HG02943 (cell line): ENCODE measurements around the gene FBXO40.
"Not testable (repeated sequence)": the region's sequence is repeated elsewhere in the genome, so short reads cannot be mapped to it uniquely, and the experiment has no call there.

Experiments
- ATAC-seq: cut with Tn5 transposase; IDR thresholded peaks from one replicate; pipeline ENCODE4 v1.9.1; 2021; ENCODE audit warnings: mild to moderate bottlenecking, low read depth, moderate library complexity; ENCODE audit not compliant: unreplicated experiment

FBXO40 gene, protein sequence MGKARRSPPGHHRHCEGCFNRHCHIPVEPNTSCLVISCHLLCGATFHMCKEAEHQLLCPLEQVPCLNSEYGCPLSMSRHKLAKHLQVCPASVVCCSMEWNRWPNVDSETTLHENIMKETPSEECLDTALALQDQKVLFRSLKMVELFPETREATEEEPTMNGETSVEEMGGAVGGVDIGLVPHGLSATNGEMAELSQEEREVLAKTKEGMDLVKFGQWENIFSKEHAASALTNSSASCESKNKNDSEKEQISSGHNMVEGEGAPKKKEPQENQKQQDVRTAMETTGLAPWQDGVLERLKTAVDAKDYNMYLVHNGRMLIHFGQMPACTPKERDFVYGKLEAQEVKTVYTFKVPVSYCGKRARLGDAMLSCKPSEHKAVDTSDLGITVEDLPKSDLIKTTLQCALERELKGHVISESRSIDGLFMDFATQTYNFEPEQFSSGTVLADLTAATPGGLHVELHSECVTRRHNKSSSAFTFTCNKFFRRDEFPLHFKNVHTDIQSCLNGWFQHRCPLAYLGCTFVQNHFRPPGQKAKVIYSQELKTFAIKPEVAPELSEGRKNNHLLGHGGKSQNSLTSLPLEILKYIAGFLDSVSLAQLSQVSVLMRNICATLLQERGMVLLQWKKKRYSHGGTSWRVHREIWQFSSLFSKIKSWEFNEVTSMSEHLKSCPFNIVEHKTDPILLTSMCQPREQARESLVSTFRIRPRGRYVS

DNA sequence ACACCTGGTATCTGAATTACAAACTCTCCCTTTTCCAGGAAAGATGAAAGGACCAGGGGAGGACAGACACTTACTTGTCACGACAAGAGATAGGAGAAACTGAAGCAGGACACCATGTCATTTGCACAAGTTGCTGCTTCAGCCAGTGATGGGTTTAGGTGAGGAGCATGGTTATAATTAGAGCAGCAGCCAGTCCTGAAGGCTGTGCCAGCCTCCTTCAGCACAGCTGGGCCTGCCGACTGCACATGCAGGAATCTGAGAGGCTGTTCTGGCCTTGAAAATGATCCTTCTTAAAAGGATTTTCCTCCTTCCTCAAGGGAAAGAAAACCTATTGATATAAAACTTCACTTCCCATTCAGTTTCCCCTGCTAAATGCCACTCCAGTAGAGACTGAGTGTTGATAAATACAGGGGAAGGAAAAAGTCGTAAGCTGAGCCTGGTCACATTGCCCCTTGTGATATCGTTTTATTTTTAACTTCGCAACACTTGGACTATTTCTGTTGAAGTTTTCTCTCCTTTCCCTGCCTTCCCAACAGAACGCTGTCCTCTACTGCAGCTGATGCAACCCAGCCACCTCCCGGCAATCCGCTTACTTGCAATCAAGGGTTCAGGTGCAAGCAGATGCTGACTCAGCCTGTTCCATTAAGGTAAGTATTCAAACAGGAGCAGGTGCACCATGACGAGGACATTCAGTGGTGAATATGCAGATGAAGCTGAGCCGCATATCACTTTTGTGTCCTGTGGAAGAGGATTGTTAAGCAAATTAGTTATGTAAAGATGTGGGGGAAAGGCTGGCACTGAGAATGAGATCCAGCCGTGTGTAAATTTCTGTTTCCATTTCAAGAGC, at the start of gene FBXO40:
Gene FBXO40, plus strand, starts transcription at position 524 of the 847 bp plus-strand sequence. CDS start 27,197 bp downstream, outside the sequence.
- ATAC-seq: peak; percentile 84

- no peak for ATAC-seq
Observed at GRCh38 chr3:121545049-121545573, 48.1 kb upstream of the FBXO40 start.

DNA sequence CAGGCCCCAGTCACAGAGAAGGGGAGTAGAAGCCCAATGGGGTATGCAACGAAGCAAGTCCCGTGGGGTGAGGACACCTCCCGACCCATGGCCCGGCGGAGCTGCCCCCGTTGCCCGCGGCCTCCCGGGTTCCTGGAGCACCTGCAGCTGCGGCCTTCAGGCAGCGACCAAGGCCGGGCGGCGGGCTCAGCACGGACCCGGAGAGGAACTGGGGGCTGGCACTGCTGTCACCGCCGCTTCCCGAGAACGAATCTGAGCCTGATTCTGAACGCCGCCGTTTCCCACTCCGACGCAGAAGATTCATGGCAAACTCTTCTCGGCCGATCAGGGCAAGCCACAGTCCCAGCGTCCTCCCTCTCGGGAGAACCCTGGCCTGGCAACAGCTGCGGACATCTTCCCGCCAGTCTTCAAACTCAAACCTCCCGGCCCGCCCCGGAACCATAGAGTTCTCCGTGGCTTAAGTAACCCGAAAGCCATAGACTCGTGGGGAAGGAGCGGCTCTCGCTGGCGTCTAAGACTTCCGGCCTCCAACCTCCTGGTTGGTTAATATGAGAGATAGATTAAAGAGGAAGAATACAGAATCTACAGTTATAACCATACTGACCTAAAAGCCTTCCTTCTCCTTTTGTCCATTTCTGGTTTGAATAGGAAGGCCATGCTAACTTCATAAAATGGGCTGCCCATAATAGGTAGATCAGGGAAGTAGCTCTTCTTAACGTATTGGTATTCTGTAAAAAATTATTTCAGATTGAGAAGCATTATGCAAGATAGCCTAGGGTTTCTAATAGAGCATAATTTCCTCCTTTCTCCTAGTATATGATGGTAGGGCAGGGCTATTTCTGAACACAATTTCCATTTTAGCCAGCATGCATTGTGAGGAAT, 47.4 kb upstream of the FBXO40 start, which contains the start of gene POLQ:
Gene POLQ, minus strand, starts transcription at position 415 of the 882 bp plus-strand sequence. Its CDS starts 111 bp downstream, at position 304.
- peak; percentile 75 for ATAC-seq

GRCh38 chr3:121552379-121552778, 40.8 kb upstream of the FBXO40 start:
- no peak for ATAC-seq

DNA sequence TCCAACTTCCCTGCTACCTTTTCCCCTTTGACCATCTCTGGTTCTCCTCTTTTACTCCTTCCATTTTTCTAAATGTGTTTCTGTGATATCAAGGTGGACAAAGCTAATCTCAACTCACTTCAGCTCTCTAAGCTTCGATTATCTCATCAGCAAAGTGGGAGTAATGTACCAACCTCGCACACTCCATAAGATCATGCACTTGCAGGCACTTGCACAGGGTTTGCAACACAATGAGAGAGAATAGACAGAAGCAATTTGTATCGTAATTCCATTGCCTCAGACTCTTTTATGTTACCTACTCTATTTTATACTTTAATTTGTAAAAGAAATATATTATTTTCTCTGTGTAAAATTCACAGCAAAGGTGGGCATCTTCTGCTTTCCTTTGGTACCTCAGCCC, 40.4 kb upstream of the FBXO40 start:
- ATAC-seq: no peak

GRCh38 chr3:121557426-121557934, 35.7 kb upstream of the FBXO40 start:
- ATAC-seq: no peak

DNA sequence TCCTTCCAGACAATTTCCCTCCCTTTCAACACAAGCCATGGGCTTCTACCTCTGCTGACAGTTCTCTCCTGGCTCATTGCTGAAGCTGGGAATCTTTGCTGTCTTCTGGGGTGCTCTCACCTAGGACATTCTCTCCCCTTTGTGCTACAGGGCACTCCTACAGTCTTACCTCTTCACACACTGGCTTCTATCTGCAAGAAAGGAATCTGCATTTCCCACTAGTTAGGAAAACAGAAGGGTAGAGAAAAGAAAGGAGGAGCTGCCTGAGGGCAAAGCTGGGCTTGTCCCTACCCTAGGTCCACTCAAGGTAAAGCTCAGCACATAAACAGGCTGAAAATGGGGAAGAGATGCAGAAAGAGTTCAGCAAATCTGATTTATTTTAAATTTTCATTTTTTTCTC, 31.0 kb upstream of the FBXO40 start:
- no peak for ATAC-seq

DNA sequence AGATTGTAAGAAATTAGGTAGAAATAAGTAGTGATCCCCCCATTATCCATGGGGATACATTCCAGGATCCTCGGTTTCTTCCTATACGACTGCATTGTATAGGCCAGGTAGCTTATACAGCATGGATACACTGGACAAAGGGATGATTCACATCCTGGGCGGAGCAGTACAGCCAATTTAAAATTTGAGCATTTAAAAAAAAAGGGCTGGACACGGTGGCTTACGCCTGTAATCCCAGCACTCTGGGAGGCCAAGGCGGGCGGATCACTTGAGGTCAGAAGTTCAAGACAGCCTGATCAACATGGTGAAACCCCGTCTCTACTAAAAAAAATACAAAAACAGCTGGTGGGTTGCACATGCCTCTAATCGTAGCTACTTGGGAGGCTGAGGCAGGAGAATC, 26.4 kb upstream of the FBXO40 start:
- no peak for ATAC-seq

- ATAC-seq: no peak
Observed at GRCh38 chr3:121567649-121568048, 25.5 kb upstream of the FBXO40 start, which contains the start of gene ARGFX. TSS of gene ARGFX (plus strand) at chr3:121567949. CDS start at chr3:121570714, 2,765 bp downstream.

GRCh38 chr3:121574449-121574848, 18.7 kb upstream of the FBXO40 start:
- ATAC-seq: no peak

GRCh38 chr3:121581691-121582090, 11.5 kb upstream of the FBXO40 start:
- no peak for ATAC-seq

- no peak for ATAC-seq
Observed at GRCh38 chr3:121584418-121584817, 8.8 kb upstream of the FBXO40 start.

DNA sequence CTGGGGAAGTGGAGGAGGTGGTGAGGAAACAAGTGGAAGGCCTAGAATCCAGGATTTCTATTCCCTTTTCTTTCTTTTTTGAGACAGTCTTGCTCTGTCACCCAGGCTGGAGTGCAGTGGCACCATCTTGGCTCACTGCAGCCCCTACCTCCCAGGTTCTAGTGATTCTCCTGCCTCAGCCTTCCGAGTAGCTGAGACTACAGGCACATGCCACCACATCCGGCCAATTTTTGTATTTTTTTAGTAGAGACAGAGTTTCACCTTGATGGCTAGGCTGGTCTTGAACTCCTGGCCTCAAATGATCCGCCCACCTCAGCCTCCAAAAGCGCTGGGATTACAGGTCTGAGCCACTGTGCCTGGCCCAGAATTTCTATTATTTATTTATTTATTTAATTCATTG, 627 bp downstream of the FBXO40 start:
- not testable (repeated sequence) for ATAC-seq

DNA sequence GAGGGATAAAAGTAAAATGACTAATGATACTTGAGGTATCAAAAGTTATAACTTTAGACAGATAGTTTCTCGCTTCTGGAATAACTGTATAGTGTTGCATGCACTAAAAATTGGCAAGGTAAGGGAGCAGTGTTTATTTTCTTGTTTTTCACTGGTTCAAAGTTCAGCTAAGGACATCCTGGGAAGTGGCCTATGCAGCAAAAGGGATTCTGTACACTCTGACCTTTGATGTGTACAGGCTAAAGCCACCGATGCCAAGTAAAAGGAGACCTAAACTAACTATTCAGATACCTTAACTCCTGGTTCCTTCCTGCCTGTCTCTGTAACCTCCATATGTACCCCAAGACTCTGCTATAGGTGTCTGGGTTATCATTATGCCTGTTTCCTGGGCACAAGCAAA, 1.7 kb downstream of the FBXO40 start:
- no peak for ATAC-seq

- ATAC-seq: no peak
Observed at GRCh38 chr3:121595765-121596406, 2.7 kb downstream of the FBXO40 start.

- ATAC-seq: no peak
Observed at GRCh38 chr3:121598564-121598963, 5.4 kb downstream of the FBXO40 start.

DNA sequence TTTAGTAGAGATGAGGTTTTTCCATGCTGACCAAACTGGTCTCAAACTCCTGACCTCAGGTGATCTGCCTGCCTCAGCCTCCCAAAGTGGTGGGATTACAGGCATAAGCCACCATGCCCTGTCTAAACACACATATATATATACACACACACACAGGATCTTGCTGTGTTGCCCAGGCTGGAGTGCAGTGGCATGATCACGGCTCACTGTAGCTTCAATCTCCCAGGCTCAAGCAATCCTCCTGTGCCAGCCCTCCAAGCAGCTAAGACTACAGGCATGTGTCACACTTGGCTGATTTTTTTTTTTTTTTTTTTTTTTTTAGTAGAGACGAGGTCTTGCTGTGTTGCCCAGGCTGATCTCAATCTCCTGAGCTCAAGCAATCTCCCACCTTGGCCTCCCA, 6.7 kb downstream of the FBXO40 start:
- ATAC-seq: not testable (repeated sequence)

DNA sequence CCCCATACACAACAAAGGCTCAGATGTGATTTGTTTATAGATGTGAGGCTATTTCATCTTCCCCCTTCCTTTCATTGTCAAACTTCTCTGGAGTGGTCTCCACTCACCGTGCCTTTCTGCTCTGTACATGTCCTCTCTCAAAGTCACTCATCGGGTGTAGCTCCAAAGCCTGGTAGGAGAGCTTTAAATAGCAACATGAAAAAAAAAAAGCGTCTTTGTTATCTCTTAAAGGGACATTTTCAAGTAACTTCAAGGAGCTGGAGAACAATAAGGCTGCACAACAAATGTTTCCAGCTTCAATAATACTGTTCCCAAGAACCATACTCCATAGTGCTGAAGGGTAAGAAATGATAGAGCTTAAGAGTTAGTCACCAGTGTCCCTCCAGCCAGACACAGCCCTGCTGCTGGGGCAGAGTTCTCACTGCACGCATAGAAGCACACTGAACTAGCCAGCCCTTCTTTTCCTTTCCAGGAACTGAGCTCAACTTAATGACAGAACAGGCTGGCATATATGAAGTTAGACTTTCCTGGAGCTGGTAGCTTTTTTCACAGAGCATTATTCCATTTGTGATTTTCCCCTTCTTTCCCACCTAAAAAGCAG, 8.1 kb downstream of the FBXO40 start:
- ATAC-seq: no peak
